Measurements from ENCODE around the gene SCRT2. TPM values are rescaled to one million over a fixed set of nuclear protein-coding genes. Genes with fewer than 3 reads are reported as not detected.
"Not testable (repeated sequence)": the region's sequence is repeated elsewhere in the genome, so short reads cannot be mapped to it uniquely, and the experiment has no call there.

The SCRT2 gene
- total RNA-seq, 2 experiments from 2014 or later, result not detected

DNA sequence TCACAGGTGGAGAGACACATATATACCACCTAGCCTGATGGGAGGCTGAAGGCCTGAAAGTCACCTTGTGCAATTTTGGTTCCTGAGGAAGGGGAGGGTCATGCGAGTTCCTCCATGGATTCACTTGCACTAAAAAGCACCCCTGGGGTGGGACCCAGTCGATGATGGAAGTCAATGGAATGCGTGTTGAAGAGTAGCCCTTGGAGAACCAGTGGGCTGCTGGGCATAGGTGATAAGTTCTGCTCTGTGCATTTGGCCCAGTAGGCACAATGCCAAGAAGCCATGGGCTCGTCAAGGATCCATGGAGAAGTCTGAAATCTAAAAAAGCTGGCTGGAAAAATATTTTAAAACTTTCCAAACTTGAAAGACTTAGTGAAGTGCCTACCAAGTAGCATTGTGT, 18.9 kb upstream of the SCRT2 start:
- POLR2A ChIA-PET, result no interaction called here
- H3K36me3 Mint-ChIP-seq, result no peaks in the 10 kb centered on the region
- DNase-seq, result no peak
- H3K9me3 Mint-ChIP-seq, result no peaks in the 10 kb centered on the region
- H3K4me1 Mint-ChIP-seq, result no peaks in the 10 kb centered on the region
- no peak overlapping the region for H3K27ac Mint-ChIP-seq
- peaks cover 10% of the 10 kb centered on the region for H3K27me3 Mint-ChIP-seq
- no peak overlapping the region for H3K4me3 Mint-ChIP-seq
- ATAC-seq (ENCODE audit: low read depth), result no peak

DNA sequence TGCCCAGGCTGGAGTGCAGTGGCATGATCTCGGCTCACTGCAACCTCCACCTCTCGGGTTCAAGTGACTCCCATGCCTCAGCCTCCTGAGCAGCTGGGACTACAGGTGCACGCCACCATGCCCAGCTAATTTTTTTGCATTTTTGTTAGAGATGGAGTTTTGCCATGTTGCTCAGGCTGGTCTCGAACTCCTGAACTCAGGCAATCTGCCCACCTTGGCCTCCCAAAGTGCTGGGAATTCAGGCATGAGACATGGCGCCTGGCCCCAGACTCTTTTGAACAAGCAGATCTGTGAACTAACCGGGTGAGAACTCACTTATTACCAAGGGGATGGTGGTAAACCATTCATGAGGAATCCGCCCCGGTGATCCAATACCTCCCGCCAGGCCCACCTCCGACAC, 18.2 kb upstream of the SCRT2 start:
- POLR2A ChIA-PET; H3K4me3 Mint-ChIP-seq; DNase-seq; H3K9me3 Mint-ChIP-seq; H3K36me3 Mint-ChIP-seq; ATAC-seq (ENCODE audit: low read depth); H3K27ac Mint-ChIP-seq; H3K4me1 Mint-ChIP-seq: not testable (repeated sequence)
- peaks cover 10% of the 10 kb centered on the region for H3K27me3 Mint-ChIP-seq

DNA sequence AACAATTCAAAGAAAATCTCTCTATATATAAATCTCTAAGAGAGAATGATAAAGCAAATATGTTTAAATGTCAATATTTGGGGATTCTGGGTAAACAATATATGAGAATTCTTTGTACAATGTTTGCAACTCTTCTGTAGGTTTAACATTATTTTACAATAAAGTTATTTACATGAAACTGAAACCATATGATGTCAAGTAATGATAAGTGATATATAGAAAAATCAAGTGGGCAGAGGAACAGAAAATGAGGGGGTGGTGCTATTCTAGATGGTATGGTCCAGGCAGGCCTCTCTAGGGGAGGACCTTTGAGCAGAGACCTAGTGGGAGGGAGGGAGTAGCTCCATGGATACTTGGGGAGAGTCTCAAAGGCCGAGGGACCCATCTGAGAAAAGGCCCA, 16.4 kb upstream of the SCRT2 start:
- ATAC-seq (ENCODE audit: low read depth) (no peak), DNase-seq (no peak)
- no peak overlapping the region for H3K4me3 Mint-ChIP-seq
- H3K9me3 Mint-ChIP-seq, result no peaks in the 10 kb centered on the region
- H3K27ac Mint-ChIP-seq, result no peak overlapping the region
- no peaks in the 10 kb centered on the region for H3K36me3 Mint-ChIP-seq
- peaks cover 10% of the 10 kb centered on the region for H3K27me3 Mint-ChIP-seq
- no peaks in the 10 kb centered on the region for H3K4me1 Mint-ChIP-seq
- POLR2A ChIA-PET, result no interaction called here

DNA sequence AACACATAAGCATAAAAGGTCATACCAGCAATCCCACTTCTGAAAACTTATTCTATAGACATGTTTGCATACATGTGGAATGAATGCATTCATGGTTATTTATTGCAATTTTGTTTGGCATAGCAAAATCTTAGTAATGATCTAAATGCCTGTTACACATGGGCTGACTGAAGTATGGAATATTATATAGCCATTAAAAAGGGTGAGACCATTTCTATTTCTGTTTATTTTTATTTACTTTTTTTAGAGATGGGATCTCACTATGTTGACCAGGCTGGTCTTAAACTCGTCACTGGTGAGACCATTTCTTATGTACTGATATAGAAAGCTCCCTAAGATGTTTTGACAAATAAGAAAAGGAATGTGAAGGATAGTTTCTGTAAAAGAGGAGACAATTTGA, 14.3 kb upstream of the SCRT2 start:
- Mint-ChIP-seq H3K27ac (no peak overlapping the region), H3K27me3 (peaks cover 12% of the 10 kb centered on the region)

DNA sequence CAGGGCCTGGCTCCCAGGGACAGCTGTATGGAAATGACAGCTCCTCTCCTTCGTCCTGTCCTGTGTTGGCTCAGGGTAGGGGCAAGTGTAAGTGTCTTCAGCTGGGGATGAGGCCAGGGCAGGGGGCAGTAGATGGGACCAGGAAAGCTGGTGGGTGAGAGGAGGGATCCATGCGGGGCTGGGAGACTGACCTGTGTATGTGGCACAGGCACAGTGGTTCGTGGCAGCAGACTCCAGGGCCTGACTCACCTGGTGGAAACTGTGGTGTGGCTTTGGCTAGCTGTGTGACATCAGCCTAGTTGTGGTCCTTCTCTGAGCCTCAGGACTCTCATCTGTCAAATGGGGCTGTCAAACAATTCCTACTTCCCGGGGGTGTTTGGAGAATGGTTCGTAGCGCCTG, 13.7 kb upstream of the SCRT2 start:
- no peaks in the 10 kb centered on the region for H3K9me3 Mint-ChIP-seq
- DNase-seq (no peak), ATAC-seq (ENCODE audit: low read depth) (no peak)
- no peak overlapping the region for H3K27ac Mint-ChIP-seq
- POLR2A ChIA-PET, result no interaction called here
- peaks cover 12% of the 10 kb centered on the region for H3K27me3 Mint-ChIP-seq
- no peaks in the 10 kb centered on the region for H3K4me1 Mint-ChIP-seq
- no peaks in the 10 kb centered on the region for H3K36me3 Mint-ChIP-seq
- no peak overlapping the region for H3K4me3 Mint-ChIP-seq

More for the DNA sequence above, 14.3 kb upstream of the SCRT2 start:
- POLR2A ChIA-PET, result no interaction called here
- H3K4me3 Mint-ChIP-seq, result no peak overlapping the region
- H3K36me3 Mint-ChIP-seq, result no peaks in the 10 kb centered on the region
- ATAC-seq (ENCODE audit: low read depth), result no peak
- DNase-seq, result no peak
- H3K9me3 Mint-ChIP-seq, result no peaks in the 10 kb centered on the region
- H3K4me1 Mint-ChIP-seq, result no peaks in the 10 kb centered on the region

DNA sequence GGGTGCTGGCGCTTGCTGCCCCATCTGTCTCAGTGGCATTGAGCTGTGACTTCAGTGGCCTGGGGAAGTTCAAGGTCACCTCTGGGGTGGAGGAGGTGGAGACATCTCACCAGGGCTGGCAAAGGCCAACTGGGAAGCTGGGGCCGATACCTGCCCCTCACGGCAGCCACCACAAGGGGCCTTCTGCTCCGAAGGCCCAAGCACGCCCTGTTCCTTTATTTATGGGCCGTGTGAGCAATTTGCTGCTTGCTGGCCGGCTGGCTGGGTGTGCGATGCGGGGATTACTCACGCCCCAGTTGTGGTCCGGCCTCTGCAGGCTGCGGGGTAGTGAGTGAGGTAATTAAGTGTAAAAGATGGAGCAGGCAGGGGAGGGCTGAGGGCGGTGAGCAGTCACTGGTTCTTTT, 13.2 kb upstream of the SCRT2 start:
- no peak for ATAC-seq (ENCODE audit: low read depth)
- H3K4me1 Mint-ChIP-seq, result no peaks in the 10 kb centered on the region
- no peak overlapping the region for H3K27ac Mint-ChIP-seq
- H3K4me3 Mint-ChIP-seq, result no peak overlapping the region
- peaks cover 12% of the 10 kb centered on the region for H3K27me3 Mint-ChIP-seq
- no peak for DNase-seq
- no peaks in the 10 kb centered on the region for H3K36me3 Mint-ChIP-seq
- H3K9me3 Mint-ChIP-seq, result no peaks in the 10 kb centered on the region
- POLR2A ChIA-PET, result no interaction called here

DNA sequence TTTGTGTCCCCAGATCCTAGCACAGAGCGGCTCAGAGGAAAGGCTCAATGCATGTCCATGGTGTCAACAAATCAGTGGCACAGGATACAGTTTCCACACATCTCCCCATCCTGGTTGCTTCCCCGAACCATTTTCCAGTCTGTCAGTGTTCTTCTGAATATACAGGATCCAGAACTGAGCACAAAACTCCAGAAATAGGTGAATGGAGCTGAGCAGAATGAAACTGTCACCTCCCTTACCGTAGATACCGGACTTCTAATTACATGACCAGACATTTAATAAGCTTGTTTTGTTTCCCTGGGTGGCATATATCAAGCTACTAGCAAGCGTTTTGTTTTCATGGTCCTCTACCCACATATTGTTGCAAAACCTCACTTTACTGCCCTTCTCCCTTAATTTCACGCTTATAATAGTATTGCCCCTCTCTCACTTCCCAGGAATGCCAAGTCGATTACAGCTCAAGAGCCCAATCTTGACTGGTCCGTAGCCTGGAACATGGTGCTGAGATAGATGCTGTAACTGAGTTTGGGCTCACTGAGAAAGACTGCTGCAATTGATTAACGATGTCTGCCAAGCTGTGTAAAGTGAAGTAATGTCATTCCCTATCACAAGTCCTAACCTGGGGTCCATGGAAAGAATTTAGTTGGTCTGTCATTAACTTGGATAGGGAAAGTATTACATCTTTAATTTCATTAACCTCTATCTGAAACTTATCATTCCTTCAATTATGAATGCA, 12.0 kb upstream of the SCRT2 start:
- no peaks in the 10 kb centered on the region for H3K9me3 Mint-ChIP-seq
- DNase-seq (no peak), ATAC-seq (ENCODE audit: low read depth) (no peak)
- peaks cover 12% of the 10 kb centered on the region for H3K27me3 Mint-ChIP-seq
- POLR2A ChIA-PET, result no interaction called here
- no peak overlapping the region for H3K4me3 Mint-ChIP-seq
- no peaks in the 10 kb centered on the region for H3K36me3 Mint-ChIP-seq
- H3K27ac Mint-ChIP-seq, result no peak overlapping the region
- H3K4me1 Mint-ChIP-seq, result no peaks in the 10 kb centered on the region

DNA sequence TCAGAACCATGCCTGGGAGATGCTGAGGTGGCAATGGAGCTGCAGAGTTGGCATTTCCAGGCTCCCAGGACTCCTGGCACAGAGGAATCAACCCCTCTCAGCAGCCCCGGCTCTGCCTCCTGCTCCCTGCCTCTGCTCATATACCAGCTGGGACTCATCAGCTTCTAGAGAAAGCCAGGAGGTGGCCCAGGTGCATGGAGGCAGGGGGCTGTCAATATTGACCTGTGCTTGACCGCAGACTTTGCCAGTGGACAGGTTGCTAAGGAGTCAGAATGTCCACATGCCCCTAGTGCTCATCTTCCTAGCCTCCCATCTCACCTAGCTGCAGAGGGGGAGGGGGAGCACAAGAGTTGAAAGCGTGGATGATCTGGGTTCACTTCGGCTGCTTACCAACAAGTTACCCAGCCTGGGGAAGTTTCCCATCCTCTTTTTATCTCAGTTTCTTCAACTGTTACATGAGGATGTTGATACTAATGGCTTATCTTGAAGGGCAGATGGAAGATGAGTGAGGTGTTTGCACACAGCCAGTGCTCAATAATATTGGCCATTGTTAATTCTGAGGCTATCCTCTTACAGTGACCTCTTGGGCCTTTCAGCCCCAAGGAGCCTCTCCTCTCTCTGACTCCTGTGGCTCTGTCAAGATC, 9.2 kb upstream of the SCRT2 start:
- no peaks in the 10 kb centered on the region for H3K4me1 Mint-ChIP-seq
- H3K27ac Mint-ChIP-seq, result no peak overlapping the region
- no peaks in the 10 kb centered on the region for H3K9me3 Mint-ChIP-seq
- H3K27me3 Mint-ChIP-seq, result peaks cover 5% of the 10 kb centered on the region
- no peaks in the 10 kb centered on the region for H3K36me3 Mint-ChIP-seq
- POLR2A ChIA-PET, result no interaction called here
- ATAC-seq (ENCODE audit: low read depth) (no peak), DNase-seq (no peak)
- H3K4me3 Mint-ChIP-seq, result no peak overlapping the region

DNA sequence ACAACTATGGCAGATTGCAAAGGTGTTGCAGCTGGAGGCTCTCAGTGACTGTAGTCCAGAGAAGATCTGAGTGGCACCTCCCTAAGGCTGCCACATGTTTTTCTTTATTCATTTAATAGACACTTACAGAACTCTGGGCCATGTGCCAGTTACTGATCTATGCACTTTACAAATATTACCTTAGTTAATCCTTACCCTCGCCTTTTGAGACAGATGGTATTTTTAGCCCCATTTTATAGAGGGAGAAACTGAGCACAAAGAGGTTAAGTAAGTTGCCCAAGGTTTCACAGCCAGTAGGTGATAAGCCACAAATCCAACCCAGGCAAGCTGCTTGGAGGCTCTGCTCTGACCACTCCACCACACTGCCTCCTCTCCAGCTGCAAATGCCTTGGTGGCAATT, 6.5 kb upstream of the SCRT2 start:
- ATAC-seq (ENCODE audit: low read depth), result no peak
- DNase-seq, result no peak
- H3K36me3 Mint-ChIP-seq, result no peaks in the 10 kb centered on the region
- no peak overlapping the region for H3K27ac Mint-ChIP-seq
- POLR2A ChIA-PET, result no interaction called here
- peaks cover 21% of the 10 kb centered on the region for H3K27me3 Mint-ChIP-seq
- no peak overlapping the region for H3K4me3 Mint-ChIP-seq
- no peaks in the 10 kb centered on the region for H3K4me1 Mint-ChIP-seq
- no peaks in the 10 kb centered on the region for H3K9me3 Mint-ChIP-seq

DNA sequence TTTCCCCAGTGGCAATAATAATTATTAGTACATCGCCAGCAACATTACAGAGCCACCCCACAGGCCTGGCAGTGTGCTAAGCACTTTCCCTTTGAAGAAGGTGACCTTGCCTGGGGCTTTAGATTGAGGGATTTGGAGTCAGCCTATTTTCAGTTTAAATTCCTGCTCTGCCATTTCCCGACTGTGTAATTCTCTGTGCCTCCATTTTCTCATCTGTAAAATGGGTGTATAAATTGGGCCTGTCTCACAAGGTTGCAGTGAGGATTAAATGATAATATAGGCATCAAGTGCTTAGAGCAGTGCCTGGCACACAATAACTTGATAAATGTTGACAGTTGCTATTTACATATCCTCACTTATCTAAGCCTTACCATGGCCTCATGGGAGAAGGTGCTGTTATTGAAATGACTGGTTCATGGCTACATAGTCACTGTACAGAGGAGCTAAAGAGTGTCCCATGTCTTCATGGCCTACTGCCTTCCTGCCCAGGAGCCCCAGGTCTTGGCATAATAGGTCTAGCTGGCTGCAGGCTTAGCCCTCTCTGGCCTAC, 5.1 kb upstream of the SCRT2 start:
- H3K9me3 Mint-ChIP-seq, result no peaks in the 10 kb centered on the region
- POLR2A ChIA-PET, result no interaction called here
- peaks cover 4% of the 10 kb centered on the region for H3K4me1 Mint-ChIP-seq
- H3K27me3 Mint-ChIP-seq, result peaks cover 30% of the 10 kb centered on the region
- no peak overlapping the region for H3K4me3 Mint-ChIP-seq
- DNase-seq (no peak), ATAC-seq (ENCODE audit: low read depth) (no peak)
- H3K27ac Mint-ChIP-seq, result no peak overlapping the region
- no peaks in the 10 kb centered on the region for H3K36me3 Mint-ChIP-seq

DNA sequence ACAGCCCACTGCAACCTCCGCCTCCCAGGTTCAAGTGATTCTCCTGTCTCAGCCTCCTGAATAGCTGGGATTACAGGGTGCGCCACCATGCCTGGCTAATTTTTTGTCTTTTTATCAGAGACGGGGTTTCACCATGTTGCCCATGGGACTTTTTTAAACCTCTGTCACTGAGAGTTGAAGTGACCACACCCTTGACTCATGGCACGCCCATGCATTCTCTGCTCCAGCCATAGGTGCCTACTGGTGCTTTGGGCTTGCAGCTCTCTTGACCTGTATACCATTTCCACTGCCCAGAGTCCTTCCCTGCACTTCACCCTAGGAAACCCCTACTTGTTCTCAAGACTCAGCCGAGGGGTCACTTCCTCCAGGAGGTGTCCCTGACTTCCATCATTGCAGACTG, 2.4 kb upstream of the SCRT2 start:
- Mint-ChIP-seq H3K27ac (no peak overlapping the region), H3K27me3 (peaks cover 51% of the 10 kb centered on the region), H3K4me1 (peaks cover 5% of the 10 kb centered on the region), H3K9me3 (no peaks in the 10 kb centered on the region), H3K4me3 (no peak overlapping the region), H3K36me3 (no peaks in the 10 kb centered on the region)
- ATAC-seq (ENCODE audit: low read depth) (no peak), DNase-seq (no peak)
- POLR2A ChIA-PET, result no interaction called here

DNA sequence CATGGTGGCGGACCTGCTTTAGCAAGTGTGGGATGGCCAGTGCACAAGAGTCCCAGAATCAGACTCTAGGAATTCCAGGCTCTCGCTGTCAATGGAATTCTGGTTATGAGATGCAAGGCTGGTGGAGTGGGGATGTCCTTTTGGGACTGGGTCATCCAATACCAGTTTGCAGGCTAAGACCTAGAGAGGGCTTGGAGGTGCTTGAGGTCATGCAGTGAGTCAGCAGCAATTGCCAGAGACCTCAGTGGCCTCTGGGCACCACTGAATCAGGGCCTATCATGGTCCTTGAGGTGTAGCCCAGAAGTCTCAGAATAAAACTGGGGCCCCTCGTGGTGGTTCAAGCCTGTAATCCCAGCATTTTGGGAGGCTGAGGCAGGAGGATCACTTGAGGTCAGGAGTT, 1.4 kb upstream of the SCRT2 start:
- Mint-ChIP-seq H3K27ac (no peak overlapping the region), H3K4me1 (peaks cover 7% of the 10 kb centered on the region), H3K36me3 (no peaks in the 10 kb centered on the region), H3K9me3 (no peaks in the 10 kb centered on the region), H3K27me3 (peaks cover 60% of the 10 kb centered on the region), H3K4me3 (no peak overlapping the region)
- ATAC-seq (ENCODE audit: low read depth) (no peak), DNase-seq (no peak)
- POLR2A ChIA-PET, result no interaction called here

DNA sequence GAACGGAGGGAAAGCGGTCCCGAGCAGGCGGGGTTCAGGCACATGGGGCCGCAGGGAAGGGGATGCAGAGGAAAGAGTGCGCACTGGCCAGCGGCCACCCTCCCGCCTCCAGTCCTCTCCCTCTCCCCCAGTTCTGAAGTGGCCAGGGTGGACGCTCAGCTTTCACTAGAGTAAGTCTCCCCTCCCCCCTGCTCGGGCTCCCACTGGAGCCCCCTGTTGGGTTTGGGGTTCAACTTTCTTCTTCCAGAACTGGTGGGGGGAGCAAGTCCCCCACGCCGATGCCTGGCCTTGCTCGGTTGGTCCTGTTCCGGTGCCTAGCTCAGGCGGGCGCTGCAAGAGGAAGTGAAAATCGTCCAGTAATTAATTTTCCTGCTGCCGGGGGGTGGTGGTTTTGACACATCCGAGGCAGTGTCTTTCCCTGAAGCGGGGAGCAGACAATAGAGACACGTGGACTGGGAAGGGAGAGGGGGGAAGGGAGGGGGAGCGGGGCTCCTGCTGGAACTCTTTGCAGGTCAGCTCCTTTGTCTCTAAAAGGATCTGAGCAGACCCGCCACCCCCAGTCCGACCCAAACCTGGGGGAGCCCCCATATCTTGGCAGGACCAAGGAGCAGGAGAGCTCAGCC, 824 bp upstream of the SCRT2 start:
- DNase-seq (no peak), ATAC-seq (ENCODE audit: low read depth) (no peak)
- POLR2A ChIA-PET, result no interaction called here
- H3K4me3 Mint-ChIP-seq, result no peak overlapping the region
- no peaks in the 10 kb centered on the region for H3K36me3 Mint-ChIP-seq
- H3K27ac Mint-ChIP-seq, result no peak overlapping the region
- no peaks in the 10 kb centered on the region for H3K9me3 Mint-ChIP-seq
- H3K4me1 Mint-ChIP-seq, result peaks cover 12% of the 10 kb centered on the region
- H3K27me3 Mint-ChIP-seq, result peaks cover 66% of the 10 kb centered on the region

DNA sequence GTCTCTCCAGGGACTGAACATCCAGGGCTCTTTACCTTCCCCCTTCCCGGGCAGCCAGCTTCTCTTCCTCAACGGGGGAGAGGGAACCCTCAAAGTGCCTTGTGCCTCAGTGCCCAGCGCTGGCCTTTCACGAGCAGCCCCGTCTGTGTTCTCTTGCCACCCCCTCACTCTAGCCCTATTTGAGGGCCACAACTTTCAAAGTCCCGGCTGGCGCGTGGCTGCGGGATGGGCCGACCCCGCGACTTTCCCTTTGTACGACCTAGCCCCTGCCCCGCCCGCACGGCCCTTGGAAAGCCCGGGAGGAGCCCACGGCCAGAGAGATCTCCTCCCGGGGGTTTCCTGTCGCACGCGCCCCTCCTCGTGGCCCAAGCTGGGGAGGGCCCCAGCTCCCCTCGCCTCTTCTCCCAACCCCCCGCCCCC, 559 bp downstream of the SCRT2 start:
- ATAC-seq (ENCODE audit: low read depth), result no peak
- Mint-ChIP-seq H3K4me3 (no peak overlapping the region), H3K27me3 (peaks cover 69% of the 10 kb centered on the region)

More for the DNA sequence above, 559 bp downstream of the SCRT2 start:
- POLR2A ChIA-PET, result no interaction called here
- Mint-ChIP-seq H3K9me3 (no peaks in the 10 kb centered on the region), H3K36me3 (no peaks in the 10 kb centered on the region), H3K27ac (no peak overlapping the region), H3K4me1 (peaks cover 14% of the 10 kb centered on the region)
- no peak for DNase-seq

Data from activated naive CD8-positive, alpha-beta T cell treated with anti-CD3 and anti-CD28 coated beads, Interleukin-2, amount 10 ng/mL, durations not matched to agents 7 days and 5 days (primary cell).